H1 (cell line): Measurements from ENCODE around the gene NAV2. TPM values are rescaled to one million over a fixed set of nuclear protein-coding genes. Genes with fewer than 3 reads are reported as not detected.

Experiments
- CTCF ChIA-PET: fragments of 300-600 bp; sonication (Branson Sonifier 250); formaldehyde crosslinking; loops from one replicate; lab custom pipeline; 2021; ENCODE audit not compliant: partially characterized antibody; lab: Charles Lee
- POLR2A ChIA-PET: fragments of 300-600 bp; sonication (Branson Sonifier 250); formaldehyde crosslinking; loops from one replicate; lab custom pipeline; 2021; ENCODE audit warnings: inconsistent platforms; ENCODE audit not compliant: partially characterized antibody; lab: Charles Lee
- DNase-seq, 2 experiments: peaks; one replicate each; pipeline versions ENCODE4 v3.0.0 to v3.0.0-alpha.2; 2010 to 2022; ENCODE audit warnings: low spot score in 2 of 2, low read depth in 1 of 2, mixed read lengths in 1 of 2
- FAIRE-seq: peaks from 2 replicates; lab custom pipeline; 2011; peaks lifted over from hg19 to GRCh38; lab: Jason Lieb, UNC
- H2AFZ ChIP-seq: 2 replicates; pipeline ENCODE4 v1.8.1; 2012; ENCODE audit warnings: low read length, inconsistent platforms
- H2AK5ac ChIP-seq: 2 replicates; pipeline ENCODE4 v1.6.1; 2013; ENCODE audit warnings: low read depth, low read length
- H2BK120ac ChIP-seq: replicated peaks from 2 replicates; pipeline ENCODE3; 2013; ENCODE audit warnings: low read depth, low read length, inconsistent platforms
- H2BK12ac ChIP-seq: 2 replicates; pipeline ENCODE4 v1.6.1; 2013; ENCODE audit warnings: low read depth, low read length
- H2BK15ac ChIP-seq: 2 replicates; pipeline ENCODE4 v1.6.1; 2013; ENCODE audit warnings: low read length
- H2BK20ac ChIP-seq: 2 replicates; pipeline ENCODE4 v1.6.1; 2013; ENCODE audit warnings: low read length
- H2BK5ac ChIP-seq: 2 replicates; pipeline ENCODE4 v1.6.1; 2013; ENCODE audit warnings: low read depth, low read length
- H3K14ac ChIP-seq: 2 replicates; pipeline ENCODE4 v1.6.1; 2013; ENCODE audit warnings: inconsistent platforms; ENCODE audit not compliant: insufficient read length
- H3K18ac ChIP-seq: 2 replicates; pipeline ENCODE4 v1.6.1; 2013; ENCODE audit warnings: low read length; ENCODE audit errors: extremely low read depth
- H3K23ac ChIP-seq: 2 replicates; pipeline ENCODE4 v1.6.1; 2013; ENCODE audit warnings: inconsistent platforms; ENCODE audit not compliant: insufficient read length
- H3K23me2 ChIP-seq: 2 replicates; pipeline ENCODE4 v1.6.1; 2013; ENCODE audit warnings: low read depth, low read length
- H3K27ac ChIP-seq: 2 replicates; pipeline ENCODE4 v1.6.1; 2011; ENCODE audit warnings: low read depth, low read length, inconsistent platforms
- H3K27me3 ChIP-seq, 4 experiments: replicated peaks in 1 of 4; 1 replicate in 1 of 4; 2 replicates in 3 of 4; pipeline versions ENCODE4 v1.6.1 to v1.8.1; 2011 to 2013; ENCODE audit warnings: low read length in 3 of 4, mild to moderate bottlenecking in 3 of 4, inconsistent platforms in 2 of 4, mixed read lengths in 2 of 4, moderate library complexity in 1 of 4; ENCODE audit not compliant: control insufficient read depth in 3 of 4, insufficient read depth in 3 of 4; ENCODE audit errors: extremely low read depth in 1 of 4
- H3K36me3 ChIP-seq, 4 experiments: 2 replicates each; pipeline versions ENCODE4 v1.6.1 to v1.8.1; 2011 to 2013; ENCODE audit warnings: mild to moderate bottlenecking in 4 of 4, low read length in 3 of 4, moderate library complexity in 2 of 4, control low read depth in 1 of 4, inconsistent platforms in 1 of 4; ENCODE audit not compliant: insufficient read depth in 4 of 4, control insufficient read depth in 2 of 4
- H3K4ac ChIP-seq: replicated peaks from 2 replicates; pipeline ENCODE3; 2013; ENCODE audit warnings: low read length, low read depth, mixed read lengths, inconsistent platforms; ENCODE audit not compliant: insufficient read length
- H3K4me1 ChIP-seq, 4 experiments: replicated peaks in 1 of 4; 1 replicate in 1 of 4; 2 replicates in 3 of 4; pipeline versions ENCODE4 v1.6.1 to v1.8.1; 2011 to 2013; ENCODE audit warnings: low read length in 3 of 4, inconsistent platforms in 2 of 4, mixed read lengths in 1 of 4; ENCODE audit not compliant: insufficient read depth in 4 of 4, control insufficient read depth in 3 of 4
- H3K4me2 ChIP-seq, 2 experiments: 2 replicates each; pipeline versions ENCODE4 v1.6.1 to v1.8.1; 2011 to 2013; ENCODE audit warnings: low read depth in 2 of 2, low read length in 2 of 2, control low read depth in 1 of 2, inconsistent platforms in 1 of 2, mild to moderate bottlenecking in 1 of 2; ENCODE audit not compliant: insufficient read depth in 1 of 2
- H3K4me3 ChIP-seq, 4 experiments: fragments of 200-600, 300-600 bp in 1 of 4; sonication (generic), shearing (Covaris generic), sonication (Bioruptor Twin) in 1 of 4; 2 replicates each; pipeline versions ENCODE4 v1.5.1 to v1.8.1; 2011 to 2016; ENCODE audit warnings: low read length in 4 of 4, low read depth in 3 of 4, control low read depth in 2 of 4, inconsistent platforms in 2 of 4, mild to moderate bottlenecking in 2 of 4, mixed read lengths in 1 of 4, moderate library complexity in 1 of 4; ENCODE audit not compliant: insufficient read depth in 2 of 4; ENCODE audit errors: extremely low read depth in 1 of 4
- H3K56ac ChIP-seq: replicated peaks from 2 replicates; pipeline ENCODE3; 2013; ENCODE audit warnings: low read depth, mild to moderate bottlenecking, mixed read lengths, low read length, inconsistent platforms; ENCODE audit not compliant: insufficient read length
- H3K79me1 ChIP-seq: 2 replicates; pipeline ENCODE4 v1.6.1; 2013; ENCODE audit warnings: low read depth, low read length, control low read depth
- H3K79me2 ChIP-seq, 2 experiments: 2 replicates each; pipeline versions ENCODE4 v1.6.1 to v1.8.1; 2012 to 2013; ENCODE audit warnings: low read length in 2 of 2, mild to moderate bottlenecking in 2 of 2, inconsistent platforms in 1 of 2; ENCODE audit not compliant: insufficient read depth in 2 of 2, control insufficient read depth in 1 of 2
- H3K9ac ChIP-seq, 4 experiments: replicated peaks in 1 of 4; 1 replicate in 1 of 4; 2 replicates in 3 of 4; pipeline versions ENCODE4 v1.6.1 to v1.8.1; 2011 to 2013; ENCODE audit warnings: low read depth in 3 of 4, low read length in 3 of 4, control low read depth in 2 of 4, mild to moderate bottlenecking in 2 of 4, moderate library complexity in 2 of 4, inconsistent platforms in 1 of 4; ENCODE audit errors: extremely low read depth in 1 of 4
- H3K9me3 ChIP-seq, 2 experiments: 2 replicates each; pipeline versions ENCODE4 v1.6.1 to v1.8.1; 2012 to 2013; ENCODE audit warnings: mild to moderate bottlenecking in 2 of 2, moderate library complexity in 2 of 2, control low read depth in 1 of 2, inconsistent platforms in 1 of 2, low read depth in 1 of 2, low read length in 1 of 2, mixed read lengths in 1 of 2; ENCODE audit not compliant: insufficient read depth in 2 of 2
- H4K20me1 ChIP-seq, 2 experiments: replicated peaks in 1 of 2; 2 replicates each; pipeline versions ENCODE3 to v1.8.1; 2011 to 2013; ENCODE audit warnings: inconsistent platforms in 2 of 2, low read length in 2 of 2, mild to moderate bottlenecking in 1 of 2; ENCODE audit not compliant: insufficient read depth in 2 of 2, control insufficient read depth in 1 of 2
- H4K5ac ChIP-seq: 2 replicates; pipeline ENCODE4 v1.6.1; 2013; ENCODE audit warnings: low read length, low read depth, mixed read lengths, inconsistent platforms; ENCODE audit not compliant: insufficient read length
- H4K8ac ChIP-seq: 2 replicates; pipeline ENCODE4 v1.8.0; 2013; ENCODE audit warnings: mild to moderate bottlenecking, moderate library complexity, low read length, inconsistent platforms; ENCODE audit not compliant: insufficient read depth; ENCODE audit errors: extremely low read depth
- H4K91ac ChIP-seq: replicated peaks from 2 replicates; pipeline ENCODE3; 2013; ENCODE audit warnings: low read length, mixed read lengths, inconsistent platforms; ENCODE audit not compliant: insufficient read length
- CBX5 ChIP-seq: fragments of 300-800, 300-1000 bp; sonication (generic); IDR thresholded peaks from 2 replicates; pipeline ENCODE4 v1.7.1; 2016; ENCODE audit warnings: antibody characterized with exemption, low read length, low read depth
- CHD1 ChIP-seq: IDR thresholded peaks from 2 replicates; pipeline ENCODE4 v1.6.1; 2012; ENCODE audit warnings: low read depth, low read length, improper control_type of control experiment
- CTBP2 ChIP-seq: IDR thresholded peaks from 2 replicates; pipeline ENCODE4 v1.7.0; 2011; ENCODE audit warnings: borderline replicate concordance, mild to moderate bottlenecking, moderate library complexity, mixed read lengths, low read length; ENCODE audit not compliant: insufficient read depth, insufficient read length
- EZH2 ChIP-seq: fragments of 200-600 bp; sonication (generic); IDR thresholded peaks from 2 replicates; pipeline ENCODE4 v1.7.1; 2012; ENCODE audit warnings: low read depth, mild to moderate bottlenecking, moderate library complexity, low read length, inconsistent platforms; ENCODE audit not compliant: severe bottlenecking
- KDM4A ChIP-seq: IDR thresholded peaks from one replicate; pipeline ENCODE4 v1.7.1; 2012; ENCODE audit warnings: low read depth, mild to moderate bottlenecking, moderate library complexity, low read length, inconsistent platforms; ENCODE audit not compliant: severe bottlenecking
- MAFK ChIP-seq: IDR thresholded peaks from 2 replicates; pipeline ENCODE4 v1.6.1; 2012; ENCODE audit warnings: low read depth, mild to moderate bottlenecking, improper control_type of control experiment, low read length
- PHF8 ChIP-seq: fragments of 200-600 bp; sonication (generic); conservative IDR thresholded peaks from 2 replicates; pipeline ENCODE4 v1.7.1; 2012; ENCODE audit warnings: low read depth, mild to moderate bottlenecking, inconsistent platforms, low read length, moderate library complexity
- POLR2AphosphoS5 ChIP-seq: IDR thresholded peaks from 2 replicates; pipeline ENCODE4 v1.6.1; 2011; ENCODE audit warnings: low read depth, low read length
- RBBP5 ChIP-seq: IDR thresholded peaks from 2 replicates; pipeline ENCODE4 v1.7.1; 2012; ENCODE audit warnings: low read depth, mild to moderate bottlenecking, inconsistent platforms, low read length, moderate library complexity, borderline replicate concordance
- RXRA ChIP-seq: IDR thresholded peaks from 2 replicates; pipeline ENCODE4 v1.6.1; 2011; ENCODE audit warnings: low read depth, mild to moderate bottlenecking, low read length, moderate library complexity; ENCODE audit not compliant: insufficient read depth
- TEAD4 ChIP-seq: IDR thresholded peaks from 2 replicates; pipeline ENCODE4 v1.6.1; 2012; ENCODE audit warnings: low read depth, low read length, inconsistent platforms, mixed read lengths
- WGBS, 2 experiments: shearing (Covaris generic) in 1 of 2; methylation state at CpG; one replicate each; pipeline versions ENCODE4 v1.1.6 to v1.1.7; 2013 to 2015; ENCODE audit warnings: low lambda C conversion rate in 2 of 2, mixed read lengths in 2 of 2, inconsistent platforms in 1 of 2, low coverage in 1 of 2, missing lambda C conversion rate in 1 of 2; ENCODE audit not compliant: insufficient replicate concordance in 2 of 2, insufficient coverage in 1 of 2, insufficient read length in 1 of 2; ENCODE audit errors: extremely low coverage in 1 of 2, missing lambda C conversion rate in 1 of 2; 5-methylcytosine and 5-hydroxymethylcytosine counted together
- polyA plus RNA-seq, 7 experiments: library from polyadenylated mRNA; depleted of rRNA in 3 of 7; stranded (reverse) in 5 of 7; unstranded in 2 of 7; fragments of >200 nt in 5 of 7; fragments of 200-250 nt in 2 of 7; gene quantifications; 1 replicate in 5 of 7; 2 replicates in 1 of 7; 4 replicates in 1 of 7; pipeline versions ENCODE4 v1.2.1 to v1.2.3, GENCODE V29; 2011 to 2013; ENCODE audit warnings: missing spikeins in 2 of 7, mixed read lengths in 2 of 7
- total RNA-seq: library from RNA; stranded (reverse); fragmentation: NEBNext Ultra II Directional; extraction: Animal tissue kit (Norgen Biotek cat#: 25700); gene quantifications from 2 replicates; pipeline ENCODE4 v1.2.1, GENCODE V29; 2021
- TF ChIP-seq, protein P1 (sequence below): IDR thresholded peaks from 2 replicates; pipeline ENCODE4 v1.6.1; 2012; ENCODE audit warnings: low read length, inconsistent platforms

NAV2 gene
- total and polyA plus RNA-seq, 2 of the 8 experiments (the other 6 are each of a cell fraction or from before 2014, with no cell fraction given) = 35.6 to 73.6 TPM

DNA sequence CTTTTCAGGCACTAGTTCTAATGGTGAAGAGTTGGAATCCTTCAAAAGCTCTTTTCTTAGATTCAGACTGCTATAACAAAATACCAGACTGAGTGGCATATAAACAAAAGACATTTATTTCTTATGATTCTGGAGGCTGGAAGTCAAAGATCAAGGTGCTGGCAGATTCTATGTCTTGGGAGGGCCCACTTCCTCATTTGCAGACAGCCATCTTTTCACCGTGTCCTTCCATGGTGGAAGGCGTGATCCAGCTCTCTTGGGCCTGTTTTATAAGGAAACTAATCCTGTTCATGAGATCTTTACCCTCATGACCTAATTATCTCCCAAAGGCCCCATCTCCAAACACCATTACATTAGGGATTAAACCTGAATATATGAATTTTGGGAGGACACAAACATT lies 124.0 kb downstream of the NAV2 start:
- no peak overlapping the region for H2BK12ac ChIP-seq
- no peak overlapping the region for H3K9ac ChIP-seq
- no peak overlapping the region for H3K18ac ChIP-seq
- peaks cover 14 to 54% (median 35%) of the 10 kb centered on the region in 4 experiments for H3K36me3 ChIP-seq
- FAIRE-seq = no peak
- H4K8ac ChIP-seq = no peak overlapping the region
- H3K27me3 ChIP-seq = no peaks in the 10 kb centered on the region
- peaks cover 4% of the 10 kb centered on the region; the same call in 1 of the 2 replicates for H3K79me1 ChIP-seq
- H3K4ac ChIP-seq = no peak overlapping the region
- H3K9me3 ChIP-seq = peaks cover 0 to 6% of the 10 kb centered on the region in 2 experiments; a peak in 2 of 4 replicates
- no peak overlapping the region for H2BK15ac ChIP-seq
- no peak overlapping the region for H2AFZ ChIP-seq
- H4K5ac ChIP-seq = no peak overlapping the region
- H3K4me2 ChIP-seq = no peak overlapping the region
- H4K91ac ChIP-seq = no peak overlapping the region
- H4K20me1 ChIP-seq = peaks cover 0 to 1% of the 10 kb centered on the region in 2 experiments
- H3K4me3 ChIP-seq = no peak overlapping the region
- TF ChIP-seq CTBP2 (no peak), CHD1 (no peak), TEAD4 (no peak), PHF8 (no peak), EZH2 (no peak), RBBP5 (no peak), RXRA (no peak), POLR2AphosphoS5 (no peak), MAFK (no peak), KDM4A (no peak), CBX5 (no peak)
- TF ChIP-seq, protein P1, sequence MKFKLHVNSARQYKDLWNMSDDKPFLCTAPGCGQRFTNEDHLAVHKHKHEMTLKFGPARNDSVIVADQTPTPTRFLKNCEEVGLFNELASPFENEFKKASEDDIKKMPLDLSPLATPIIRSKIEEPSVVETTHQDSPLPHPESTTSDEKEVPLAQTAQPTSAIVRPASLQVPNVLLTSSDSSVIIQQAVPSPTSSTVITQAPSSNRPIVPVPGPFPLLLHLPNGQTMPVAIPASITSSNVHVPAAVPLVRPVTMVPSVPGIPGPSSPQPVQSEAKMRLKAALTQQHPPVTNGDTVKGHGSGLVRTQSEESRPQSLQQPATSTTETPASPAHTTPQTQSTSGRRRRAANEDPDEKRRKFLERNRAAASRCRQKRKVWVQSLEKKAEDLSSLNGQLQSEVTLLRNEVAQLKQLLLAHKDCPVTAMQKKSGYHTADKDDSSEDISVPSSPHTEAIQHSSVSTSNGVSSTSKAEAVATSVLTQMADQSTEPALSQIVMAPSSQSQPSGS = no peak
- H2AK5ac ChIP-seq = no peak overlapping the region
- H3K79me2 ChIP-seq = peaks cover 0 to 27% of the 10 kb centered on the region in 2 experiments; a peak in 2 of 4 replicates
- no peak overlapping the region for H3K56ac ChIP-seq
- H3K27ac ChIP-seq = no peak overlapping the region
- H2BK5ac ChIP-seq = no peak overlapping the region
- no peak overlapping the region for H3K14ac ChIP-seq
- no peak overlapping the region for H2BK120ac ChIP-seq
- H3K4me1 ChIP-seq = peaks cover 0 to 4% (median 0%) of the 10 kb centered on the region in 4 experiments; a peak in 1 of 7 replicates
- ChIA-PET POLR2A (interaction anchor here (0.7 kb wide), 1 partner anchor 451 kb away, joined by 4 read pairs; no protein-coding TSS in a partner anchor), CTCF (no interaction called here)
- DNase-seq = no peak
- 100% methylated on average over 2 of the region's 2 CpGs; no CpG with 5 or more reads in 1 of the 2 experiments for WGBS, 2 experiments
- H3K23ac ChIP-seq = no peak overlapping the region
- H3K23me2 ChIP-seq = no peaks in the 10 kb centered on the region; the same call in 1 of the 2 replicates
- no peak overlapping the region for H2BK20ac ChIP-seq
